ENCODE measurements around the gene CLEC2A.

Gene CLEC2A

DNA sequence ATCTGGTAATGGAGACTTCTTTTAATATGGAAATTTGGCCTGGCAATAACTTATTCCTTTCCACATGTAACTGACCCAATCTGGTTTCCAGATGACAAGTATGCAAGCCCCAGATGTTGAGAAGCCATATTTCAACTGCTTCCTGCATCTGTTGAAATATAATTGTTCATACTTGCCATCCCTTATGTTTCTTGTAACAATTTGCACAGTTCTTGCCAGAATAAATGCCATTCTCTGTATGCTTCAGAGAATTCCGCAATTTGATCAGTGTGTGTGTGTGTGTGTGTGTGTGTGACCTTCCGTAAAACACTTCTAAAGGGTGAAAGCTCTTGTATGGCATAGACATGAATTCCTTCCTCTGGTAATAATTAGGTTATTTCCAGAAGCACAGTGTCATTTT lies 1.8 kb upstream of the CLEC2A start:
- DNase-seq (ENCODE audit: low read depth): no peak

DNA sequence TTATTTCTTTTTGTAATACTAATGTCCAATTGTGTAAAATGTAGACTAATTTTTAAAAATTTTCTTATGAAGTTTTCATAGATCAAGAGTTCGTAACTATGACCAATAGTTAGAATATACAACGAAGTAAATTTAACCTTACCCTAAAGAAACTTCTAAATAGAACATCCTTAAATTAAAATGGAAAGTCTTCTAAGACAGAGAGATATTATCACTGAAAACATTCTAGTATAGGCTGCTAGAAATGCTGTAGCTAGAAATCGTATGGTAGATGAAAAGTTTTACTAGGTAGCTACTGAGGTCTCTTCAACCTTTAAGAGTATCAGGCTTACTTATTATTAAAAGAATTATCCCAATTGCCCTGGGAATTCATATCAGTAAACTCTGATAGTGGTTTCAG lies 925 bp downstream of the CLEC2A start:
- no peak for DNase-seq (ENCODE audit: low read depth)

DNA sequence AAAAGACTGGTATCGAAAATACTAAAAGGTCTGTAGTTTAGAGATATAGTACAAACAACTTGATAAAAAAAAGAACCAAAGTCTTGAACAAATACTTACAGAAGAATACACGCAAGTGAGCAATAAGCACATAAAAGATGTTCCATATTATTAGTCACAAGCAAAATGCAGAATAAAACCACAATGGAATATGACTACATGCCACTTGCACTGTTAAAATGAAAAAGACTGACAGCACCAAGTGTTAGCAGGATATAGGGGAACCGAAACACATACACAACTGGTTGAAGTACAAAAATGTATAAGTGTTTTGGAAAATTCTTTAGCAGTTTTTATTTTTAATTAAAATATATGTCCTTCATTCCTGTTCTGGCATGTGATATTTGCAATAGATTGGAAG lies 3.6 kb downstream of the CLEC2A start:
- no peak for DNase-seq (ENCODE audit: low read depth)

DNA sequence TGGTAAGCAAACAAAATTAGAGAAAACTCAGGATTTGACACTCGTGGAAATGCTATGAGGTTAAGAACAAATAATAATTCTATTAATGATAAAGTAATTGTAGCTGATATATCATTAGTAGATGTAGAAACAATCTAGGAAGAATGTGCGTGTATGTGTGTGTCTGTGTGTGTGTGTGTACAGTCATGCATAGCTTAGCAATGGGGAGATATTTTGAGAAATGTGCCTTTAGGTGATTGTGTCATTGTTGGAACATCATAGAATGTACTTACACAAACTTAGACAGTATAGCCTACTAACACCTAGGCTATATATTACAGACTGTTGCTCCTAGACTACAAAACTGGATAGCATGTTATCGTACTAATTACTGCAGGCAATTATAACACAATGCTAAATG lies 5.3 kb downstream of the CLEC2A start:
- DNase-seq (ENCODE audit: low read depth): no peak

DNA sequence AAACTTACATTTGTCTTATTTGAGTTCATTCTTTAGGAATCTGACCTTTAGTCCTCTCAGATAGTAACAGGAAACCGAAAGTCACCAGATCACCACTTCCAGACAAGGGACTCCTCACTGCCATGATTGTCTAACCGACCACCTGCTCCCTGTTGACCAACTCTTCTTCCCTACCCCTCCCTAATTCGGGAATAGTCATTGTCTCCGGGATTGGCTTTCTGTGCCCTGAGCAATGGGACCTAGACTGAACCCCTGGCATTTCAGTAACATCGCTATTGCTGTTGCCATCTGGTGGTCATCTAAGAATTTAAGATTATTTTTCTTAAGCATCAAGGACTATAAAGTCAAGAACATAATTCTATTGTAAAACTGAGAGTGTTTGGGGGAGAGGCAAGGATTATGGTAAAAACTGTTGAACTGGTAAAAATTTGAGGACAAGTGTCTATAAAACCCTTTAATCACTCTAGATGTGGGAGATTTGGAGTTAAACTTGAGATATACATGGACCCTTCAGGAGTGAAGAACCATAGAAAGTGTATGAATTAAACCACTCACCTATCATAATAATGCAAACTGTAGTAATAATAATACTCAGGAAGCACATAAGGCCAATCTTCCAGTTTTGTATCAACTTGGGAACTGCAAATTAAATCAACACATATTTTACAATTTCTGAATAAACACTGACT lies 6.3 kb downstream of the CLEC2A start:
- no peak for DNase-seq (ENCODE audit: low read depth)

DNA sequence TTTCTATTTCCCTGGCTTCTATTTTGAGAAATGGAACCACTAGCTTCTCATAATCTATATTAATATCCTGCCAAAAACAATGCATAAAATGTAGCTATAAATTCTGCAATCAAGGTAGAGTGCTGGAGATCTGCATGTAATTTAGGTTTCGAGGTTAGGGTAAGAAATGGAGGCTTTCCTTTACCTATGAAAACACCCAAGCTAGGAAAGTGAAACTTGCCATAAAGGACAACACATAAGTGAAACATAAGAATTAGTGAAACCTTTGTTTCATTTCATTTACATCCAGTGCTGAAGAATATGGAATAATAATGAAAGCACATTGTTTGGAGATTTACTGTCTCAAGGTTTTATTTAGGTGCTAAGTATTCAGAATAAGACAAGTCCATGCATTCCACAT lies 9.7 kb downstream of the CLEC2A start:
- DNase-seq (ENCODE audit: low read depth): no peak

DNA sequence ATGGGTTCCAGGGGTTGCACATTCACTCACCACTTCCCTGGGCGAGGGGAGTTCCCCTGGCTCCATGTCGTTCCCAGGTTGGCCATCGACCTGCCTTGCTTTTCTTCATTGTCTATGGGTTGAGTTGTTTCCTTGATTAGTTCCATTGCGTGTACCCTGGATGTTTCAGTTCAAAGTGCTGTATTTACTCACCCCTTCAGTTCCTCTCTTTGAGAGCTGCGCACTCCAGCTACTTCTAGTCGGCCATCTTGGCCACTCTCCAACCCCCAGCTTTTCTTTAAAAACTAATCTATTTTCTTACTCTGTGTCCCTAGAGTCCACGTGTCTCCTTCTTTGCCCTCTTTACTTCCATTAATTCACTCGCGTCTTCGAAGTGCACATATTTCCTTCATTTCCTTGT lies 11.7 kb downstream of the CLEC2A start:
- no peak for DNase-seq (ENCODE audit: low read depth)

DNA sequence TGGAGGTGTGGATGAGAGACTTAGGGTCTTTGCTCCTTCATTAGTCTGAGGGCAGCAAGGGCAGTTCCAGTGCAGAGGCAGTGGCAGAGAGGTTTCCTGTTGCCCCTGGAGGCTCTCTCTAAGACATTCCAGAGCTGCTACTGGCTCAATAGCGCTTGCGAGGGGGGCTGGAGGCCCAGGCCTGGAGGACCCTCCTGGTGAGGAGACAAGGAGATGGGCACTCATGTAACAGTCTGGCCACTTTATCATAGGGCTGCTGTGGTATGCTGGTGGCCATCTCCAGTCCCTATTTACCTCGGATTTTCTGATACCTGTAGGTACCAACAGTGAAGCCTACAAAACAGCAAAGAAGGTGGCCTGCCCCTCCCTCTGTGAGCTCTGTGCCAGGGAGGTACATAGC lies 12.7 kb downstream of the CLEC2A start:
- no peak for DNase-seq (ENCODE audit: low read depth)

DNA sequence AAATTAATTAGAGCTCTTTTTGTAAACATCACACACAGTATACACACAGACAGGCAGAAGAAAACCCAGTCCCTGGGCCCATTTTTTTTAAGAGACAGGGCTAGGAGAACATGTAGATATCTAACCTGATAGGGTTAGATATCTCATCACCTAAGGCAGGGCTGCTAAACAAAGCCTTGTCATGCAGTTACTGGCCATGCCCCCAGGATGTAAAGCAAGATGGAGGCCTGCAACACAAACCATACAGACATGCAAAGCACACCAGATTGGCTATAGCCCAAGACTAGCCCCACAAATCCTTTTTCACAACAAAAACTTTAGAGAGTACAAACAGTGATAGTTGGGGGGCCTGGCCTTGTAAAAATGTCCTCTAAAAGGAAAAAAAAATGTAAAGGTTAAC lies 20.5 kb downstream of the CLEC2A start:
- DNase-seq (ENCODE audit: low read depth): no peak

DNA sequence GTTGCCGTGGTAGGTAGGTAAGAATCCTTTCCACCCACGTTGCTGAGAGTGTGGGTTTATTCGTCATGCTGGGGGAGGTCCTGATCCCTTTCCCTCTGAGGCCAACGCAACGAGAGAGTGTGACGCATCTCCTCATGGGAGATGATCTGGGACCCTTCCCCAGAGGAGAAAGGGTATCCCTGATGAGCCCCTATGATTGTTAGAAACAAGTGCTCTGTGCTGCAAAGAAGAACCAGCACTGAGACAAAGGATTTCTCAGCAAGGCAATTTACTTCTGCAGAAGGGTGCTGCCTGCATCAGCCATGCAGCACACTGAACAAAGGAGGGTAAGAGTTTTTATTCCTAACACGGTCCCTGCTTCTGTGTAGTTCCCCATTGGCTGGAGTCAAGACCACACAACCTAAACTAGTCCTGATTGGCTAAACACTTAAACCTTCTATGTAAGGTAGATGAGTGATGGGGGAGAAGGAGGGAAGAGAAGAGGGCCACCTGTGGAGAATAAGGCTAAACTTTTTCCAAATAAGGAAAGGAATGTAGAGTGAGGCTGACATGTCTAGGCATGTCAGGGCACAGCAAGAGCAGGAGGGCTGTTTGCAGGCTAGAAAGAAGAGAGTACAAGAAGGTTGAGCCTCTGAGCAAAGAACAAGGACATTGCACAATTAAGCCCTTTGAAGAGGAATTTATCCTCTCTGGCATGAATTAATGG lies 21.3 kb downstream of the CLEC2A start:
- DNase-seq (ENCODE audit: low read depth): no peak

DNA sequence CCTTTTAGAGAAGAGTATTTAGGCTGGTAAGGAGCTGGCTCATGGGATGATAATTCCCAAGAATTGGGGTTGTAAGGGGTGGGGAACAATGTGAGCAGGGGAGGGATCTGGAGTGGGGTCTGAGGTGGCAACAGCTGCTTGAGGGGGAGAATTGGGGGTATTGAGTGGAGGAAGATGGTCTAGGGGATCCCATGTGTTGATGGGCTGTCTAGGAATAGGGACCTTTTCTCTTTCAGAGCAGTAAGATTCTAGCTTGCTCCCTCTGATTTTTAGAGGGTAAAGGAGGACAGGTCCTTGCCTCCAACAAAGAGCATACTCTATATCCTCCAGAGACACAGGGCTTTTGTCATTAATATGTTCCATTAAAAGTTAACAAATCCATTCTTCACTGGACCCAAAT lies 22.4 kb downstream of the CLEC2A start:
- DNase-seq (ENCODE audit: low read depth): no peak

DNA sequence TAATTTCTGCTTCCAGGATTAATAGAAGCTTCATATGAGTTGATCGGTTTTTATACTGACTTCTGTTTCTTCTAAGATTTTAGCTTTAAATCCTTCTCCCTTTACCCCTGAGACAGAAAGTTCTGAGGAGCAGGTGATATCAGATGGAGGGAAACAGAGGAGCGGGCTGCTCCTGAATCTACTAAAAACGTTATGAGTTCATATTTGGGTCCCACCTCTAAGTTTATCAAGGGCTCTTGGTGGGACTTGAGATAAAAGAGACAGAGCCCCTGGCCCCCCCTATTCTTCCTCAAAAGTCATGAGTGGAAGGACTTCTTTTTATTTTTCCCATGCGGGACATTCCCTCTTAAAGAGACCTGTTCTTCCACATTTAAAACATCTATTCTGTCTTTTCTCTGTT lies 23.8 kb downstream of the CLEC2A start:
- no peak for DNase-seq (ENCODE audit: low read depth)

DNA sequence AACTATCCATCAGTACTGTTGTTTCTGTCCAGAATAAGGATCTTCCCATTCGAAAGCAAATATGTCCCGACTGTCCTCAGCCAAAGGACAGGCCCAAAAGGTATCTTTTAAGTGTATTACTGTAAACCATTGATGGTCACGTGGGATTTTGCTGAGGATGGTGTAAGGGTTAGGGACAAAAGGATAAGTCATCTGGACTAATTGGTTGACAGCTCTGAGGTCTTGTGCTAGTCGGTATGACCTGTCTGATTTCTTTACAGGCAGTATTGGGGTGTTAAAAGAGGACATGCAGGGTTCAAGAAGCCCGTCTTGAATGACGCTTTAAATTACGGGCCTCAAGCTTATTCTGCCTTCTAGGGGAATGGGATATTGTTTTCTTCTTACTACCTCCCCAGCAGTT lies 24.4 kb downstream of the CLEC2A start:
- no peak for DNase-seq (ENCODE audit: low read depth)

DNA sequence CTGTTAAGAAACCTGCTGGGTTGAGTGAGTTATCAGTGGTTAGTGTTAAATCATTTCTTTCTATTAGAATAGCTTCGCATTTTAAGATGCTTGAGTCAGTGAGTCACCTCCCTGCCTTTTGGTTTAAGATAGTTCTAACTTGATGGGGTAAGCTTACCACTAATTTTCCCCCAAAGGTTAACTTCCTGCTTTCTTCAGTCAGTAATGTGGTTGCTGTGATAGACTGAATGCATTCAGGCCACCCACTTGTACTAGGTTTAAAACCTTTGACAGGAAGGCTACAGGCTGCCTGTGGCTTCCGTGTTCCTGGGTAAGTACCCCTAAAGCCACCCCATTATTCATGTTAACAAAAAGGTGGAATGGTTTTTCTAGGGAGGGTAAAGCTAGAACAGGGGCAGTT lies 25.3 kb downstream of the CLEC2A start:
- no peak for DNase-seq (ENCODE audit: low read depth)

DNA sequence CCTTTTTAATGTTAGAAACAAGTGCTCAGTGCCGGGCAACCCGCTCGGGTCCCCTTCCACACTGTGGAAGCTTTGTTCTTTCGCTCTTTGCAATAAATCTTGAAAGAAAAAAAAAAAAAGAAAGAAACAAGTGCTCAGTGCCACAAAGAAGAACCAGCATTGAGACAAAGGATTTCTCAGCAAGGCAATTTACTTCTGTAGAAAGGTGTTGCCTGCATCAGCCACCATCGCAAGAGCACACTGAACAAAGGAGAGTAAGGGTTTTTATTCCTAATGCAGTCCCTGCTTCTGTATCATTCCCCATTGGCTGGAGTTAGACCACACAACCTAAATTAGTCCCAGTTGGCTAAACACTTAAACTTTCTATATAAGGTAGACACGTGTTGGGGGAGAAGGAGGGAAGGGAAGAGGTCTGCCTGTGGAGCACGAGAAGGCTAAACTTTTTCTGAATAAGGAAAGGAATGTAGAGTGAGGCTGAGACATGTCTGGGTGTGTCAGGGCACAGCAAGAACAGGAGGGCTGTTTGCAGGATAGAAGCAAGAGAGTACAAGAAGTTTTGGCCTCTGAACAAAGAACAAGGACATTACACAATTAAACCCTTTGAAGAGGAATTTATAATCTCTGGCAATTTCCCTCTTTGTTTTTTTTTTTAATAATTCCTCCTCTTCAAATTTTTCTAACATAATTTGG lies 29.5 kb downstream of the CLEC2A start:
- DNase-seq (ENCODE audit: low read depth): no peak

DNA sequence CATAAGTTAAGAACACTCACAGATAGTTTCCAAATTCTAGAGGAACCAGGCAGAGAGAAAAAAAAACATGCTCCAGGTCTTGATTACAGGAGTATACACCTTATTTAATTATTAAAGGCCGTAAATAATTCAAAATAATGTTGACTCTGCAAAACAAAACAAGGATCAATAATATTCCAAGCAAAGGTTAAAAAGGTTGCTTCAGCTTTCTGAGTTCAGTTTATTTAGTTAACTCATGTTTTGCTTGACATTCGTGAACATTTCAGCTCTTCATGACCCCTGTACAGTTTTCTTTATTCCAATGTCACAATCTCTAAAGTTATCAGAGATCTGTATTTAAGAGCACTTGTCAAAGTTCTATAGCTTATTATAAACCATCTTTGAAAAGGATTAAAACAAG lies 31.2 kb downstream of the CLEC2A start:
- DNase-seq (ENCODE audit: low read depth): no peak

DNA sequence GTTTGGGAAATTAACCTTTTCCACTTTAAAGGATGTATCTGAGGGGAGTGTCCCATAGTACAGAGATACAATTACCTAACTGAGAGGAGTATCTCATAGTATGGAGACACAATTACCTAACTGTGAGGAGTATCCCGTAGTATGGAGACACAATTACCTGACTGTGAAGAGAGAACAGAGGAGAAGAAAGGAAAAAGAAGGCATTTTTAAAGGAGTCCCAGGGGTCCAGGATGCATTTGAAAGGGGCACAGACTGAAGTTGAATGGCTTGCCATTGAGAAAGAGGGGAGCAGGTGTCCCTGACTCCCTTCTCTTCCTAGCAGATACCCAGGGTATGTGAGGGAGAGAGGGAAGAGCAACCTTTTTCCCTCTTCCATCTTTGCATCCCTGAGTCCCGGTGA lies 33.0 kb downstream of the CLEC2A start:
- DNase-seq (ENCODE audit: low read depth): no peak

DNA sequence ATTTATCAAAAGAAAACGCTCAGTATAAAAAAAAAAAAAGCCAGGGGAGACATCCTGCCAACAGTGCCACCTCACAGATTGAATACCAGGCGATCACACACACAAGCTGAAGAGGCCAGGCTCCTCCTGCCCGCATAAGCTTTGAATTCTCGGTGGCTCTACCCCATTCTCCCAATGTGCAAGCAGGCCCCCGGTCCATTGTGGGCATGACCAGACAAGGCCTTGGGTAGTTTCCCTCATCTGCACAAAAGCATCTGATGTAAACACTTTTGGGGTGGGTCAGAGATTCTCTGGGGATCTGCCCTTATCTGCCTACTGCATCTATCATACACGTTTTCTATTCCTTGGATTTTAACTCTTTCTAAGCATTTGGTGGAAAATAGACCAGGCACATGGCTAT lies 34.6 kb downstream of the CLEC2A start:
- DNase-seq (ENCODE audit: low read depth): no peak

DNA sequence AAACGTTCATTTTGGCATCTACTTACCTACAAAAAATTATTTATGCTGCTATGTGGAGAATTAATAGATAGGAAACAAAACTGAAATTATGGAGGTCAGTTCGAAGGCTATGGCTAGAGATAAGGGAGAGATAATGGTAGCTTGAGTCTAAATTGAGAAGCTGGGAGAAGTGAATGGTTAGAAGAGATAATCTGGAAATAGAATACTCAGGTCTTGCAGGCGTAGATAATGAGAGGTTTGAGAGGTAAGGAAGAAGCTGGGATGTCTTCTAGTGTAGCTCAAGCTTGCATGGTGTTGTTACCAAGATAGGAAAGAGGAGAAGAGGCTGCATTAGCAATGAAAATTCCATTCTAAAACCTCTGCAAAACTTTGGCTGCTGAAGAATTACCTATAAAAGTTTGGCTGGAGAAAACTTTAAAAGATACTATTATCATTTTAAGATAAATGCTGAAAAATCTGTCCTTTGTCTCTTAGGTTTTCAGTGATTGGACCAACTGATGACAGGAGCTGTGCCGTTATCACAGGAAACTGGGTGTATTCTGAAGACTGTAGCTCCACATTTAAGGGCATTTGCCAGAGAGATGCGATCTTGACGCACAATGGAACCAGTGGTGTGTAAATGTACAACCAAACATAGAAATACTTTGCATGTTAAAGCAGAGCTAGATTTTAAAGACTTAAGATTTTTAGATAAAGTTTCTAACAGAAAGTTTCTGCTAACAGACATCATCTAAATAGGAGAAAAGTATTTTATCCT lies 36.8 kb downstream of the CLEC2A start:
- no peak for DNase-seq (ENCODE audit: low read depth)

DNA sequence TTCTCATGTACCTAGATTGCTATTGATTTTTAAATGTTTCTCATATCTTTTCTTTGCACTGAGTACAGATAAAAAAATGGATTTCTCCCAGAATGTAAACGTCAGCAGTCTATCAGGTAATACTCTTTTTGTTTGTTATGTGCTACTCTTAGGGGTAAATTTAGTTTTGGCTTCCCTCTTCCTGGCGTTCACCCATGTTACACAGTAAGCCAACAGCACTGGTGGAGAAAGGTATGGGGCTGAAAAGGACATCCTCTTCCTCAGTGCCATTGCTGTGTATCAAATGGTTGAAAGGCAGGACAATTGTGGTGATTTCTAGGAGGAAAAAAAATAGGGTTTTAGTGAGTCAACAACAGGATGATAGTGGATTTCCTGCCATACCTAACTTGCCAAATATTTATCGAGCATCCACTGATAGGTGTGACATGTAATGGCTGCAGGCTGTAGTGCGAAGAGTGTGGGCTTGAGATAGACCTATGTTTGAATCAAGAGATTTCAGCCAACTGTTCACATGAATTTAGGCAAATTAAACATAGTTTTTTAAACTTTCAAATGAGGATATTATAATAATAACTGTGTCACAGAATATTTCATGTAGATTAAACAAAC lies 43.4 kb downstream of the CLEC2A start:
- DNase-seq (ENCODE audit: low read depth): no peak

DNA sequence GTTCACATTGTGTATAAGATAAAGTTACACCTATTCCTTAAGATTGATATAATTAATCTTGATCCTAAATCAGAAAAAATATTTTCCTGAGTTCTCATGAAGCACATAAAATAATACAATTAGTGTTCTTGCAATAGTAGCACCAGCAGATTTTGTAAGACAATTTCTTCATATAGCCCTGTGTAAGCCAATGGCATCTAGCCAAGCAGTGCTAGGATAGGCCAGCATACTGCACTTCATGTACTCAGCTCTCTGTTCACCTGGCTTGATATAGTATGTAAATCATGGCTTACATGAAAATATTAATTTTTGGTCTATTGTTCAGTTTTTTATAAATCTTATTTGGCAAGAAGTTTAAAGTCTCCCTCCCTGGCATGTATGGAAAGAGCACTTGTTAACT lies 49.0 kb downstream of the CLEC2A start:
- no peak for DNase-seq (ENCODE audit: low read depth)

DNA sequence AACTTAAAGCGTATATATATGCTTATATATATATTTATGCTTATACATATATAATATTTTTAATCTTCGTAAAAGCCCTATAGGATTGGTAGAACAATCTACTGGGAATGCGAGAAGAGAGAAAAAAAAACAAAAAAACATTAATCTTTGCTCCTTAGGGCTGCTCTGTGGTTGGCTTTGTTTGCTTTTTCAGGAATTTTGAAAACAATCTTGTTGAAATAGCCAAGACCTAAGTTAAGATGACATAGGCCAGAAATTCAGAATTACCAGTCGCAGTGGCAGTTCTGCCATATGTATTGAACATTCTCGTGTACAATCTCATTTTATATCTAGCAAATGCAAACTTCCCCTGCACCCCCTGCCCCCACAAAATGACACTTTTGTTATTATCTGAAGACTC lies 50.2 kb downstream of the CLEC2A start:
- no peak for DNase-seq (ENCODE audit: low read depth)

All from CMK (cell line).